Measurements from ENCODE around the gene ELOVL1.

DNA sequence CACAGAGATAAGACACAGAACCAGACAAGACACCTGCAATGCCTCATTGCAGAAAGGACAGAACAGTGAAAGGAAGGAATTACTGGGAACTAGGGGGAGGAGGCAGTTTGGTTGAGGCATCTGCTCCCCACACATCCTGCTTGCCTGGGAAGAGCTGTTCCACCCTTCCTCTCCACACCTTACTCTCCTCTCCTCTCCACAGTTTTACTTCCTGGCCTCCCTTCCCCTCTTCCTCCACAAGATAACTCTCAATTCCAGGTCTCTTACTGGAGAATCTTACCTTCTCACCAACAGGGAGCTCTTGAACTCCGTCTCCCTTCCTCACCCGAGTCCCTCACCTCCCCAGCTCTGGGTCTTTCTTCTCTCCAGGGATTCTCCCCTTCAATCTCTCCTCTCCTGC is 2.1 kb downstream of the ELOVL1 start:
- TF ChIP-seq ARNT (IDR thresholded peaks at IDR 0.05) (no peak), TARDBP (IDR thresholded peaks at IDR 0.05) (no peak), NFRKB (IDR thresholded peaks at IDR 0.05) (no peak), SP1 (IDR thresholded peaks at IDR 0.05) (no peak), BHLHE40 (IDR thresholded peaks at IDR 0.05; ENCODE audit: borderline replicate concordance) (no peak), FOXA1 (IDR thresholded peaks at IDR 0.05) (no peak), FOXM1 (IDR thresholded peaks at IDR 0.05; ENCODE audit: borderline replicate concordance) (no peak), HDGF (IDR thresholded peaks at IDR 0.05; ENCODE audit: borderline replicate concordance) (no peak), SUZ12 (IDR thresholded peaks at IDR 0.05) (no peak), FOXK2 (IDR thresholded peaks at IDR 0.05) (no peak)
- TF ChIP-seq, protein P1, sequence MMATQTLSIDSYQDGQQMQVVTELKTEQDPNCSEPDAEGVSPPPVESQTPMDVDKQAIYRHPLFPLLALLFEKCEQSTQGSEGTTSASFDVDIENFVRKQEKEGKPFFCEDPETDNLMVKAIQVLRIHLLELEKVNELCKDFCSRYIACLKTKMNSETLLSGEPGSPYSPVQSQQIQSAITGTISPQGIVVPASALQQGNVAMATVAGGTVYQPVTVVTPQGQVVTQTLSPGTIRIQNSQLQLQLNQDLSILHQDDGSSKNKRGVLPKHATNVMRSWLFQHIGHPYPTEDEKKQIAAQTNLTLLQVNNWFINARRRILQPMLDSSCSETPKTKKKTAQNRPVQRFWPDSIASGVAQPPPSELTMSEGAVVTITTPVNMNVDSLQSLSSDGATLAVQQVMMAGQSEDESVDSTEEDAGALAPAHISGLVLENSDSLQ (IDR thresholded peaks at IDR 0.05) = no peak
